Cardiac muscle cell (in vitro differentiated cells and primary cell): ENCODE measurements around the gene PODXL2. TPM values are rescaled to one million over a fixed set of nuclear protein-coding genes. Genes with fewer than 3 reads are reported as not detected.

Experiments
- DNase-seq, 2 donors: peaks; one replicate each; pipeline versions ENCODE4 v3.0.0 to v3.0.0-alpha.2; 2010 to 2017; ENCODE audit warnings: low read depth in 1 of 2, low spot score in 1 of 2
- H3K27ac ChIP-seq: fragments of 200-600 bp; sonication (generic); 2 replicates; pipeline ENCODE4 v1.5.1; 2016
- H3K27me3 ChIP-seq: fragments of 200-600 bp; sonication (generic); 2 replicates; pipeline ENCODE4 v1.6.0; 2016; ENCODE audit warnings: control low read depth
- H3K36me3 ChIP-seq: fragments of 200-600 bp; sonication (generic); 2 replicates; pipeline ENCODE4 v1.5.1; 2016; ENCODE audit warnings: control low read depth
- H3K4me1 ChIP-seq: fragments of 200-600 bp; sonication (generic); 2 replicates; pipeline ENCODE4 v1.8.1; 2017; ENCODE audit warnings: low read depth, mild to moderate bottlenecking, mixed run types
- H3K4me3 ChIP-seq: fragments of 200-600 bp; sonication (generic); 2 replicates; pipeline ENCODE4 v1.5.1; 2016; ENCODE audit warnings: mild to moderate bottlenecking
- H3K9me3 ChIP-seq: fragments of 200-600 bp; sonication (generic); 2 replicates; pipeline ENCODE4 v1.5.1; 2017; ENCODE audit warnings: low read depth, mild to moderate bottlenecking, control low read depth
- CTCF ChIP-seq: IDR thresholded peaks from 2 replicates; pipeline ENCODE4 v1.5.1; 2012; ENCODE audit warnings: low read depth, mild to moderate bottlenecking, low read length
- polyA plus RNA-seq: library from polyadenylated mRNA; unstranded; fragments of >200 nt; fragmentation: Nextera tagmentation; extraction: Ambion mirVana; gene quantifications from 2 replicates; pipeline ENCODE4 v1.2.1, GENCODE V29; 2016
- total RNA-seq: library from RNA; depleted of rRNA; stranded (reverse); fragments of >200 nt; gene quantifications from 2 replicates; pipeline ENCODE4 v1.2.3, GENCODE V29; 2016

PODXL2 gene
- total and polyA plus RNA-seq, 2 experiments from 2014 or later, result 16.0 to 24.9 TPM

DNA sequence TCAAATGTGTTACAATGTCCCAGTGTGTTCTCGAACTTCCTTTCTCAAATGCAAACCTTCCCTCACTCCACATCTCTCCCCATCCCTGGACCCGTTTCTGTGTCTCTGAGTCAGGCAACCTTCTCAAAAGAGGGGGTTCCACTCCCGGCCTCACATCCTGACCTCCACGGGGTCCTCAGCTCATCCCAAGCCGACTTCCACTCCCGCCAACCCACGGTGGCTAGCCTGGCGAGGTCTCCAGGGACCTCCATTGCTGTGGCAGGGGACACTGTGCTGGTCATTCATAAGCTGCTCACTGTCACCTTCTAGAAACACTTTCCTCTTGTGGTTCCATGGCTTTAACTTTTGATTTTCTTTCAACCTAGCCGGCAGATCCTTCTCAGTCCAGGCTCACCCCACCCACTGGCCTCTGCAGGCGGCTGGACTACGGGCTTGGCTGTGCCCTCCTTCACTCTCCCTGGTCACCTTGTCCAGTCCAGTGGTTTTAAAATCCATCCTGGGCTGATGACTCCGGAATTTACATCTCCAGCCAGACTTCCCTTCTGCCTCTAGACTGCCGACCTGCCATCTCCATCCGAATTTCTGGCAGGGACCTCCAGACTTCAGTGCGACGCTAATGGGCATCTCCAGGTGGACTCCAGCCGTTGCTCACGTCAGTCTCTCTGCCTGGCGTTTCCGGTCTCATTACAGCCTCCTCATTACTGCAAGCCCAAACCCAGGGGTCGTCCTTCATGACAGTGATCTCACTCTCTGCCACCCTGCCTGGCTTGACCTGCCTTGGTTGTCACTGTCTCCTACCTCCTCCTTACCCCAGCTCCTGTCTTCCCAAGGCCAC, 63.7 kb downstream of the PODXL2 start:
- TF ChIP-seq CTCF, result no peak
- Histone ChIP-seq H3K4me3 (no peak overlapping the region), H3K27ac (no peak overlapping the region), H3K4me1 (peaks cover under 1% of the 10 kb centered on the region), H3K27me3 (no peaks in the 10 kb centered on the region), H3K36me3 (no peaks in the 10 kb centered on the region), H3K9me3 (no peaks in the 10 kb centered on the region)
- no peak for DNase-seq

DNA sequence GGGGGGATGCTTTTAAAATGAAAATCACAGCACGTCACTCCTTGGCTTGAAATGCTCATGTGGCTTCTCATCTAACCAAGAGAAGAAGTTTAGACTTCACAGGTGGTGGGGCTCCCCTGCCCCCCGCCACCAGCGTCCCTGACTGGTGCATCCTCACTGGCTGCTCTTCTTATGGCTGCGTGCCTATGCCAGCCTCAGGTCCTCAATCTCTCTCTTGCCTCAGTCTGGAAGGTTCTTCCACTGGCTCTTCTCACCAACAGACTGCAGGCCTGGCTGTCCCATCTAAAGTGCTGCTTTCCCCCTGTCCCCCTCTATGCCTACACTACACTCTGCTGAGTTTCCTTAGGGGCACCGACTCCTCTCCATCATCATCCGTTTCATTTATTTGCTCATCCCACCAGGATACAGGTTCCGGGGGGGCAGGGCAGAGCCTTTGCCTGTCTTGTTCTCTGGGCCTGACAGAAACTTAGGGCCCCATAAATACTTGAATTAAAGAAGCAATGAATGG, 64.4 kb downstream of the PODXL2 start:
- no peaks in the 10 kb centered on the region for H3K27me3 ChIP-seq
- peaks cover 4% of the 10 kb centered on the region for H3K4me1 ChIP-seq
- H3K36me3 ChIP-seq, result no peaks in the 10 kb centered on the region
- H3K4me3 ChIP-seq, result no peak overlapping the region
- no peak for DNase-seq
- H3K9me3 ChIP-seq, result no peaks in the 10 kb centered on the region
- no peak for TF ChIP-seq CTCF
- H3K27ac ChIP-seq, result no peak overlapping the region

DNA sequence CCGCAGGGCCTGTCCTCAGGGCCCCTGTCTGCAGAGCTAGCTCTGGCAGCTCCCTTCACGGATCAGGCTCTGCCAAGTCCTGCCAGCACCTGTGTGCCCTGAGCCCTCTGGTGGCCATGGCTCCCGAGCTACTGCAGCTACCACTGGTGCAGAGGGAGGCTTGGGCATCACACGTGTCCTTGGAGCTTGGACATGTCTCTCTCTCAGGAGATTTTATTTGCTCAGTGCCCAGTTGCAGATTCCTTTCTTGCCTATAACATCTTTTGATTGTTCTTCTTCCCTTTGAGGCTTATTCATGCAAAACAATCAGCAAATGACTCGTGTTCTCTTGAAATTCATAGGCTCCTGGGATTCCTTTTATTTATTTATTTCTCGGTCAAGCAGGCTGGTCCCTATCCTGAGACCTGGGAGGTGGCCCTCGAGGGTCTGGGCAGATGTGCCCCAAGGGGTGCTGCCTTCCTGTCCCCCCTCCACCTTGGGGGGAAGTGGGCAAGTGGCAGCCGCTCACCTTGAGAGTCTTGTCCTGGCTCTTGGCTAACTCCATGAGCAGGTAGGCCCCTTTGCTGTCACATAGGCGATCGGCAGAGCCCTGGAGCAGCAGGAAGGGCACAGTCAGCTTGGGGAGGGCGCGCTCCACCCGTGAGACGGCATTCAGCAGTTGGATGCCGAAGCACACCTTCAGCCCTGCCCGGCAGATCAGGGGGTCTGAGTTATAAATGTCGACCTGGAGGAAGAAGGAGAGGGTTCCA, 65.7 kb downstream of the PODXL2 start:
- Histone ChIP-seq H3K4me1 (peaks cover 4% of the 10 kb centered on the region), H3K27ac (no peak overlapping the region), H3K27me3 (no peaks in the 10 kb centered on the region), H3K4me3 (no peak overlapping the region), H3K9me3 (no peaks in the 10 kb centered on the region), H3K36me3 (no peaks in the 10 kb centered on the region)
- peak; percentile 14 for TF ChIP-seq CTCF
- no peak for DNase-seq

- peaks cover 4% of the 10 kb centered on the region for H3K4me1 ChIP-seq
- no peak overlapping the region for H3K27ac ChIP-seq
- TF ChIP-seq CTCF, result no peak
- DNase-seq, result peak; percentile 73 to 94
- H3K9me3 ChIP-seq, result no peaks in the 10 kb centered on the region
- H3K36me3 ChIP-seq, result no peaks in the 10 kb centered on the region
- no peak overlapping the region for H3K4me3 ChIP-seq
- H3K27me3 ChIP-seq, result no peaks in the 10 kb centered on the region
Observed at GRCh38 chr3:127697551-127698240, 68.7 kb downstream of the PODXL2 start.

- Histone ChIP-seq H3K4me1 (peaks cover 4% of the 10 kb centered on the region), H3K27ac (no peak overlapping the region), H3K27me3 (no peaks in the 10 kb centered on the region), H3K4me3 (no peak overlapping the region), H3K9me3 (no peaks in the 10 kb centered on the region), H3K36me3 (no peaks in the 10 kb centered on the region)
- TF ChIP-seq CTCF, result no peak
- DNase-seq, result no peak
Observed at GRCh38 chr3:127698286-127698685, 69.3 kb downstream of the PODXL2 start.
